NOMO-1 (cell line): ENCODE results near the gene PAXIP1.
A peak's percentile ranks its signal among the peaks of the same experiment; 100 is the strongest.

Experiments used
- DNase-seq, 2 experiments: peaks; one replicate each; lab custom pipeline; 2025; ENCODE audit not compliant: unreplicated experiment in 2 of 2; lab: John Stamatoyannopoulos, UW

The PAXIP1 gene

DNA sequence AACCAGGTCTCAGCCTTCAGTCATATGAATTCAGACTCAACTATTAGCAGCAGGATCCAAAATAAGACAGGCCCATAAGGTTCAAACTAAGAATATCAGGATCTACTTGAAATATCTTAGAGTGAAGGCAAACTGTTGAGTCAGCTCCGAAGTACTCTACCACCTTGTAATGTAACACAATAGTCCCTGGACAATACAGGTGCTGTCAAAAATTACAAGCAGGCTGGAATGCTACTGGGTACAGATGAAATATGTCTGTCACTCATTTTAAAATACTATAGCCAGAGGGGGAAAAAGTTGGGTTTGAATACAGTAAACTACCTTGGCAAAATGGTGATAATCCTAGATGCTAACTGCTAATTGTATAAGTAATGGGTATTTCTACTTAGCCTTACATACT lies 6.8 kb downstream of the PAXIP1 start:
- no peak for DNase-seq

DNA sequence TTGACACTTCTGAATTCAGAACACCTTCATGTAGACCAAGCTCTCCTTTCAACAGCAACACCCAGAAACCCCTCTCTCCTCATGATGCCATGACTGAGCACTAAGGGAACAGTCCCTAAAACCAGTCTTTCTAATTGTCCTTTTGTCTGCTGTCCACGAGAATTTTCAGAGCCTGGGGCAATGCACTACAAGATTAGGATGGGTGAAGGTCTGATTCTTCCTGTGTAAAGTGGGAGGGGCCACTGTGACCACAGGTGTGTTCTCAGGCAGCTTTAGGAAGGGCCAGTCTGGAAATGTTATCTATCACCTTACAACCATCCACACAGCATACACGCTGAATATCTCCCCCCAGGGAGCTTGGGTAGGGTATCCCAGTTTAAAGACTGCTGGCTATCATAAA lies 7.9 kb downstream of the PAXIP1 start:
- no peak for DNase-seq

DNA sequence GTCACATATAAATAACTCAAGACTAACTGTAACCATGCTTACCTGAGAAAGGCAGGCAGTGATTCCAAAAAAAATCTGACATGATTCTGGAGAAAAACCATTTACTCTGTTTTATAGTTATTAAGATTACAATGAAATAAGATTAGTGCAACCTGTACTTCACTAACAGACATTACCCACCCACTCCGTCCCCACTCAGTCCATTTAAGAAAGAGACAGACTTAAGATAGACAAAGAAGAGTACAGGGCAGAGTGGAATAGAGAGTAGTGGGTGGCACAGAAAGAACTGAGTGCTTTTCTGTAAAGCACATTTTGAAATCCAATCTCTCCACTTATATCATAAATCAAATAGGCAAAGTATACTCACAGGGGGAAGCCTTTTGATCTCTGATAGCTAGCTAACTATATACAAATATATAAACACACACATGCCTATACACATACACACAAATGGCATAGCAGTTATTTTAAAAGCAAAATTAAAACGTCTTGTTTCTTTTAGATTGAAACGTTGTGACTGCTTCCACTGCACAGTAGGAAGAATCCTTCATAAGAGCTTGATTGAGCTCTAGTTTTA lies 11.9 kb downstream of the PAXIP1 start:
- no peak for DNase-seq

DNA sequence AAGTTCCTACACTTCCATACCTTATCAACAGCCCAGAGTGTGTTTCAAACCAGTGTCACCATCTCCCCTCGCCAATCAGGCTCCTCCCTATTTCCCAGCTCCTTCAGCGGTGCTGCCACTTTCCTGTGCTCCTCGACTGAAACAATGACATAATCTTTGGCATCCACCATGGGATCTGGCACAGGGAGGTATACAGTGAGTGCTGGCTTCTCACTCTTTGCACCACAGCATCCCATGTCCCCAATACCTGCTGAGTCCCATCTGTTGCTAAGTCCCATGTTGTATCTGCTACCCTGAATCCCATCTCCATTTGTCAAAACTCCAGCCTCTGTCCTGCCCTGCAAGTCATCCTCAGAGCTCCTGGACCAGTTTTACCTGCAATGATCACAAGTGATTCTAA lies 15.4 kb downstream of the PAXIP1 start:
- no peak for DNase-seq

DNA sequence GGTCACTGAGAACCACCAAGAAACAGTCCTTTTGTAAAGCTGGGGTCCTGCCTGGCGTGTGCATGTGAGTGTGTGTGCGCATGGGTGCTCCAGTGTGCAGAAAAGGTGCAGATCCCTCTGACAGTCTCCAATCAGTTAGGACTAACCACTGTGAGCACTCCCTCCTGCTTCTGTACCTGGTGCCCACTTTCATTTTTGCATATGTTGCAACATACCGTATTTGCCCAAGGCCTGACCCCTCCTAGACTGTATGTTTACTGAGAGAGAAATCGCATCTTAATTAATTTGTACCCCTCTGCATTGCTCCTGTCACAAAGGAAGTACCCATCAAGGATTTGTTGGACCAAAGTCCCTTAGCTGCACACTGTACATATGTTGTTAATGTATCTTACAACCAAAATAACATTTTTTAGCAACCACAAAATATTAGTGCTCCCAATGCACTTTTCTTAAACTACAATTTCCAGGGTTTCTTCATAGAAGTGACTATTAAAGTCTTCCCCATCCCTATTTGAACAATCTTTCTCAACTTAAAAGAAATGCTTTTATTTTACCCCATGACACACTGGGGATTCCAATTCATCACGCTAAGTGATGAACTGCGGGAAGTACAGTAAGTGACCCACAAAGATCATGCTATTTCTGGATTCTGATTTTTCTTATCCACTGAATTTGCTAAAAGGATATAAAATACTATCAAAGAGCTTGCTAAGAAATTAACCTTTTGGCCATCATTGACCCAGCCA lies 16.6 kb downstream of the PAXIP1 start:
- DNase-seq = no peak

GRCh38 chr7:154985230-154985629 lies 17.7 kb downstream of the PAXIP1 start:
- no peak for DNase-seq

- DNase-seq = no peak
Observed at GRCh38 chr7:154984601-154985188, 18.2 kb downstream of the PAXIP1 start.

DNA sequence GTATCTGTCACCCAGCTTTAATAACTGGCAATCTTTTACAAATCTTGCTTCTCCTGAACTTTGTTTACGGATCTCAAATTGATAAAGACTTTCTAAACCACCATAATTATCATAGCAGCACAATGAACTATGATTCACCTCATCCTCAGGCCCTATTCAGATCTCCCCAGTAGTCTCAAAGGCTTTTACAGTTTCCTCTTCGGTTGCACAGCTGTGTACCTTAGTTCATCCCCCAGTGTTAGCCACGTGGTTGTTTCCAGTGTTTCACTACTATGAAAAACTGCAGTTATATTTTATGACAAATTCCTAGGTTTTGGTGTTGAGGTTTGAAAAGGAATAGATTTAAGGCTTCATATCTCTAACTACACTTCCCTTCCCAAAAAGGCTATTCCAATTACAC lies 24.9 kb downstream of the PAXIP1 start:
- no peak for DNase-seq

DNA sequence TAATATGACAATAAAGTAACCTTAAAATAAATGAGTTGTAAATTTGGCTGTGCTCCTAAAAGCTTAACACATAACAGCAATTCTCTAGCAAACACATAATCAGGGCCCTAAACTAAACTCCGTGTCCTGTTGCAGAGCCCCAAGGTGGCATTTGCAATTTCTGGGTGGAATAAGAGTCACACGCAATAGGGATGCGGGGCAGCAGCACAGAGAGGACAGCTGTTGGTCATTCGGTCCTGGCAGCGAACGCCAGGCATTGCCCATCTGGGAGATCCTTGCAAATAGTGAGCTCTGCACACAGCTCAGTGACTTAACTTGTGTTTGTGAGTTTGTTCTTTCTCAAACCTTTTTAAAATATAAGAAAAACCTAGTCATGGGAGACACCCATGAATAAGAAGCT lies 25.7 kb downstream of the PAXIP1 start:
- no peak for DNase-seq

GRCh38 chr7:154976844-154977243 lies 26.1 kb downstream of the PAXIP1 start:
- no peak for DNase-seq

GRCh38 chr7:154975984-154976383 lies 26.9 kb downstream of the PAXIP1 start:
- DNase-seq = peak in 1 of 2 experiments; percentile 17

- DNase-seq = no peak
Observed at GRCh38 chr7:154973381-154973780, 29.5 kb downstream of the PAXIP1 start.

DNA sequence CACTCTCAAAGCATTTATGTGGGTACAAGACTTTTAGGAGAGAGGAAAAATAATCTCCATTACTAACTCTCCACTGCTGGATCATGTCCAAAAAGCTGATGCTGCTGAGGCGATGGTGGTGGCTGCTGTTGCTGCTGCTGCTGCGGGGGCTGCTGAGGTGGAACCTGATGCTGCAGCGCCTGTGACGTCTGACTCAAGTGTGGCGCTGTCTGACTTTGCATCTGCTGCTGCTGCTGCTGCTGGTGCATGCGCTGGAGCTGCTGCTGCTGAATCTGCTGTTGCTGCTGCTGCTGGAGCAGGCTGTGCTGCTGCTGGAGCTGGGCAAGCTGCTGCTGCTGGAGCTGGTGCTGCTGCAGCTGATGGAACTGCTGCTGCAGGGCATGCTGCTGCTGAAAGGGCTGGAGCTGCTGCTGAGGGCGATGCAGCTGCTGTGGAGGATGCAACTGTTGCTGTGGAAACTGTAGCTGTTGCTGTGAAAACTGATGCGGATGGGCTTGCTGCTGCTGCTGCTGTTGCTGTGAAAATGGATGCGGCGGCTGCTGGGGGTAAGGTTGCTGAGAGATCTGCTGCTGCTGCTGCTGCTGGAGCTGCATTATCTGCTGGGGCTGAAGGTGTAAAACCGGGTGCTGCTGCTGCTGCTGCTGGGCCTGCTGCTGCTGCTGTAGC lies 34.5 kb downstream of the PAXIP1 start:
- DNase-seq = no peak

DNA sequence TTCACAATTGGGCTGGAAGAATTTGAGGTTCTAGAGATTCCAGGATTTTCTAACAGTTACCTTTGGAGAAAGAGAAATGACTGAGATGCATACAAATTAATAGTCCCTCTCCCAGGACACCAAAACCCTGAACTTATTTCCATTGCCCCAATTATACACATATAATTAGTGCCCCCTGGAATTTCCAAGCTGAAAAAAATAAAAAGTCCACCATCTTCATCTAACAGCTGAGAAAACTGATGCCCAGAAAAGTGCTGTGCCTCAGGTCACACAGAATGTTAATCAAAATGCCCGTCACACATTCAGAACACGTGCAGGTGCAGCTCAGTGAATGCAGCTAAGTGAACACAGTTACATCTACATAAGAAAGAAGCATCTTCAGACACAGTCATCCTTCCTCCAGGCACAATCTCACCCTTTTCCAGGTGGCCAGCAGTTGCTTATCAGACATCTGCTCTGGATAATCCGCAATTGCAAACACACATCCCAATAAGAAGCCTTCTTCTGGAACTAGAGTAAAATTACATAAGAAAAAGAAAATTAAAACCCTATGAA lies 35.4 kb downstream of the PAXIP1 start:
- no peak for DNase-seq

- DNase-seq = no peak
Observed at GRCh38 chr7:154965014-154965413, 37.9 kb downstream of the PAXIP1 start.

- no peak for DNase-seq
Observed at GRCh38 chr7:154960063-154960790, 42.7 kb downstream of the PAXIP1 start.

DNA sequence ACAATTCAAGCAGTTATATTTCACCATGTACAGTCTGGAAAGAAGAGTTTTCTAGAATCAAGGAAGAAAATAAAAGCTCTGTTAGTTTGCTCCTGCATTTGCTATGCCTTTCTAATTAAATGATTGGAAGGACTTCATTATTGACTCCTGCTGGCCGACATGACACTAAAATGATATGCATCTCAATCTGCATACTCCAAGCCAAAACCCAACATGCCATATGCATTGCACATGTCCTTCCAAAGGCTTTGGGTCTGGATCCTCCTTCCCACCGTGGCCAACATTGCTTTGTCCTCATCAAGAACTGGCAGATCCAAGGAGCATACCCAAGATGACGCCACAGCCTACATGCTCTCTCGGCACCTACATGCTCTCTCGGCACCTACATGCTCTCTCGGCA lies 46.5 kb downstream of the PAXIP1 start:
- no peak for DNase-seq

DNA sequence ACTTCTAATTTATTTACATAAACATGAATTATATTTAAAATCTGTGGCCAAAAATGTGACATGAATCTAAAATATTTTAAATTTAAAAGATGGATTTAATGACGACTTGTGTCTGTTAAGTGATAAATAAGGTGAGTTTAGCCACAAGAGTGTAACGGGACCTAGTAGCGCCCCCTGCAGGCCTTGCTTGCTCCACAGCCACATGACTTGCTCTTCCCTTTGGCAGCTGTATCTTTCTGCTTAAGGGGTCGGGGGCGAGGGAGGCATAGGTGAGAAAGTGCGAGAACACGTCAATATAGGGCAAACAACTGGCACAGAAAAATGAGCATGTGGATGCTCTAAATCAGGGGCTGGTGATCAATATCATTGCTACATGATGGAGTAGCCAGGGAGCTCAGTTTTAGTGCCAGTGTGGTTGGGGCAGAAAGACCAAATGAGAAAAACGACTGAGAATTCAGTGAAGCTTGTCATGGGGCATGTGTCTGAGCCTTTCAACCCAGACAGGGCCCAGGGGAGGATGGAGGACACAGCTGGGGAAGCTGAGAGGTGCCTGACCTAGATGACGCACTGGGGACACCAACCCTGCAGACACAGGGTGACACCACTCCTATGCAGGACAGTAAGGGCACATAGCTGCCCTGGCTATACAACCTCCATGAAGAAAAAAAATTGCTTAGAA lies 49.8 kb downstream of the PAXIP1 start:
- no peak for DNase-seq

DNA sequence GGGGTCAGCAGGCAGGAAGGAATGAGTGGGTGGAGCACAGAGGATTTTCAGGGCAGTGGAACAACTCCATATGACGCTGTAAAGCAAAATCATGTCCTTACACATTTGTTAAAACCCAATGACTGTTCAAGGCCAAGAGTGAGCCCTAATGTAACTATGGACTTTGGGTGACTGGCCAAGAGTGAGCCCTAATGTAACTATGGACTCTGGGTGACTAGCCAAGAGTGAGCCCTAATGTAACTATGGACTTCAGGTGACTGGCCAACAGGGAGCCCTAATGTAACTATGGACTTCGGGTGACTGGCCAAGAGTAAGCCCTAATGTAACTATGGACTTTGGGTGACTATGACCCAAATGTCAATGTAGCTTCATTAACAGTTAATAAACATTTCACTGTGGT lies 52.0 kb downstream of the PAXIP1 start:
- no peak for DNase-seq

DNA sequence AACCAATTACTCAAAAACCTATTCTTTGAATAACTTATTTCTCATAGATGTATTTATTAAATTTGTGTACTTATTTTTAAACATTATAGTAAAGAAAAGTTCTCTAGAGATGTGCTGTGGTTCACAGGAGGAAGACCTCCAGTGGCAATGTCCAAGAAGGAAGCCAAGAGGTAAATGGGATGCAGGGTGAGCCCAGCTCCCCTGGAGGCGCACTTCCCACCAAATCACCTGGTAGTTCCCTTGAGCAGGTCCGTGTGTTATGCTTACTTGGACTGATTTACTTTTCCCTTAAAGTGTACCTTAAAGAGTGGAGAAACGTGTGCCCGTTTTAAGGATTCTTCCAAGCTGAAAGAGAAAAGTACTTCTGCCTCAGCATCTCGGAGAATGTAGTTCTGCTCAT lies 55.3 kb downstream of the PAXIP1 start:
- no peak for DNase-seq
